ENCODE results near the gene IGLON5.

Gene IGLON5

DNA sequence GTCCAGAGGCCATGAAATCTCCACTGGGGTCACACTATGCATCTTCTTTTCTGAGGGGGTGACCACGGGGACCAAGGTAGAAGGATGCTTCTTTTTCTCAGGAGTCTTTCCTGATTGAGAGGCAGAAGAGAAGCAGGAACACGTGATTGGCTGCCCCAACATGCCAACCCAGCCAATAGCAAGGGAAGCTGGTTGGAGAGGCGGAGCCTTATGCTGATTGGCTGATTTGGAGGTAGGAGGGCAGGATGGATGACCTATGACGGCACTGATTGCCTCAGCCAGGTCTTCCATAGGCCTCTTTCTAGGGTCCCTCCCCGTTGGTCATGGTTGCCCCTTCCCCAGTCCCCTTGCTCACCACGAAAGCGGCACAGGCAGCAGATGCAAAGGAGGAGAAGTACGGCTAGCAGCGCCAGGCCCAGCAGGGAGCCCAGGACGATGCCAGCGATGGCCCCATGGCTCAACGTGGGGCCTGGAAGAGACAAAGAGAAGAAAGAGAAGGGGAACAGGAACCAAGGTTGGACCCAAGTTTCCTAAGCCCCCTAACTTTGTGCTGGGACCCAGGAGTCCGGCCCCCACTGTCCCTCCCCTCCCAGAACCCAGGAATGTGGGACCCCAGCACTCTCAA lies 22.5 kb downstream of the IGLON5 start:
- Histone ChIP-seq H3K4me3 (ENCODE audit: insufficient read depth, low read length, poor library complexity, severe bottlenecking) (no peak overlapping the region), H3K36me3 (ENCODE audit: low read length) (no peaks in the 10 kb centered on the region), H3K9me3 (ENCODE audit: insufficient read depth, low read length) (no peaks in the 10 kb centered on the region), H3K27me3 (ENCODE audit: low read length) (no peaks in the 10 kb centered on the region), H3K79me2 (ENCODE audit: insufficient read depth, low read length) (no peaks in the 10 kb centered on the region), H4K20me1 (ENCODE audit: low read depth, low read length) (no peaks in the 10 kb centered on the region), H3K9ac (ENCODE audit: low read length) (no peak overlapping the region), H3K9me2 (replicated peaks; ENCODE audit: insufficient read depth, low read length) (no peaks in the 10 kb centered on the region), H3K4me2 (ENCODE audit: low read depth, low read length, poor library complexity, severe bottlenecking) (no peak overlapping the region), H3F3A (ENCODE audit: insufficient read depth) (no peaks in the 10 kb centered on the region), H2AFZ (ENCODE audit: low read depth, low read length, severe bottlenecking) (no peak overlapping the region), H3K27ac (ENCODE audit: low read depth, low read length) (no peak overlapping the region)
- TF ChIP-seq, protein P1, sequence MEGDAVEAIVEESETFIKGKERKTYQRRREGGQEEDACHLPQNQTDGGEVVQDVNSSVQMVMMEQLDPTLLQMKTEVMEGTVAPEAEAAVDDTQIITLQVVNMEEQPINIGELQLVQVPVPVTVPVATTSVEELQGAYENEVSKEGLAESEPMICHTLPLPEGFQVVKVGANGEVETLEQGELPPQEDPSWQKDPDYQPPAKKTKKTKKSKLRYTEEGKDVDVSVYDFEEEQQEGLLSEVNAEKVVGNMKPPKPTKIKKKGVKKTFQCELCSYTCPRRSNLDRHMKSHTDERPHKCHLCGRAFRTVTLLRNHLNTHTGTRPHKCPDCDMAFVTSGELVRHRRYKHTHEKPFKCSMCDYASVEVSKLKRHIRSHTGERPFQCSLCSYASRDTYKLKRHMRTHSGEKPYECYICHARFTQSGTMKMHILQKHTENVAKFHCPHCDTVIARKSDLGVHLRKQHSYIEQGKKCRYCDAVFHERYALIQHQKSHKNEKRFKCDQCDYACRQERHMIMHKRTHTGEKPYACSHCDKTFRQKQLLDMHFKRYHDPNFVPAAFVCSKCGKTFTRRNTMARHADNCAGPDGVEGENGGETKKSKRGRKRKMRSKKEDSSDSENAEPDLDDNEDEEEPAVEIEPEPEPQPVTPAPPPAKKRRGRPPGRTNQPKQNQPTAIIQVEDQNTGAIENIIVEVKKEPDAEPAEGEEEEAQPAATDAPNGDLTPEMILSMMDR (IDR thresholded peaks at IDR 0.05; ENCODE audit: insufficient read depth, low read length, poor library complexity, severe bottlenecking) = no peak
- TF ChIP-seq EZH2phosphoT487 (conservative IDR thresholded peaks at IDR 0.05; ENCODE audit: low read length) = no peak

DNA sequence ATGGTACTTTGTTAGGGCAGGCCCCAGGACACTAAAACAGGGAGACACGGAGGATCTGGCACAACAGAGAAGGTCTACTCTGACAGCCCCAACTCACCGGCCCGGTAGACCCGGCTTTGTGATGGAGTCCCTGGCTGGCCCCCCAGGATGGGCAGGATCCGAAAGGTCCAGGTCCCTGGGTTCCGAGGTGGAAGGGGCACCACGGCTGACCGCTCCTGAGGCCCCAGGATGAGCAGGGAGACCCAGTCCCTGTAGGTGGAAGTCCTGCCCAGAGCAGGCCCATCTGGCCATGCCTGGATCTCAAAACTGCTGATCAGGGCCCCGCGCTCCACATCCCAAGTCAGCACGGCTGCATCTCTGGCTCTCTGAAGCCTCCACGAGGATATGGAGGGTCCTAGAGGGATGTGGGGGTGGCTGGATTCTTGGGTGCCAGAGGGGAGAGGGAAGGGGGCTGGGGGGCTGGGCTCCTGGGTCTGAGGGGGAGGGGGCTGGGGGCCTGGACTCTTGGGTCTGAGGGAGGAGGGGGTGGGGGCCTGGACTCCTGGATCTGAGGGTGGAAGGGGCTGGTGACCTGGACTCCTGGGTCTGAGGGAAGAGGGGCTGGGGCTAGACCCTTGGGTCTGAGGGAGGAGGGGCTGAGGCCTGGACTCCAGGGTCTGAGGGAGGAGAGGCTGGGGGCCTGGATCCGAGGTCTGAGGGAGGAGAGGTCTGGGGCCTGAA lies 25.9 kb downstream of the IGLON5 start:
- Histone ChIP-seq H3K27ac (ENCODE audit: low read depth, low read length) (no peak overlapping the region), H3K79me2 (ENCODE audit: insufficient read depth, low read length) (no peaks in the 10 kb centered on the region), H2AFZ (ENCODE audit: low read depth, low read length, severe bottlenecking) (no peak overlapping the region), H3K4me2 (ENCODE audit: low read depth, low read length, poor library complexity, severe bottlenecking) (no peak overlapping the region), H4K20me1 (ENCODE audit: low read depth, low read length) (no peaks in the 10 kb centered on the region), H3K9me2 (replicated peaks; ENCODE audit: insufficient read depth, low read length) (no peaks in the 10 kb centered on the region), H3K4me3 (ENCODE audit: insufficient read depth, low read length, poor library complexity, severe bottlenecking) (no peak overlapping the region), H3F3A (ENCODE audit: insufficient read depth) (no peaks in the 10 kb centered on the region), H3K9me3 (ENCODE audit: insufficient read depth, low read length) (no peaks in the 10 kb centered on the region), H3K27me3 (ENCODE audit: low read length) (no peaks in the 10 kb centered on the region), H3K36me3 (ENCODE audit: low read length) (no peaks in the 10 kb centered on the region), H3K9ac (ENCODE audit: low read length) (no peak overlapping the region)
- TF ChIP-seq, protein P1 (IDR thresholded peaks at IDR 0.05; ENCODE audit: insufficient read depth, low read length, poor library complexity, severe bottlenecking) = no peak
- no peak for TF ChIP-seq EZH2phosphoT487 (conservative IDR thresholded peaks at IDR 0.05; ENCODE audit: low read length)

DNA sequence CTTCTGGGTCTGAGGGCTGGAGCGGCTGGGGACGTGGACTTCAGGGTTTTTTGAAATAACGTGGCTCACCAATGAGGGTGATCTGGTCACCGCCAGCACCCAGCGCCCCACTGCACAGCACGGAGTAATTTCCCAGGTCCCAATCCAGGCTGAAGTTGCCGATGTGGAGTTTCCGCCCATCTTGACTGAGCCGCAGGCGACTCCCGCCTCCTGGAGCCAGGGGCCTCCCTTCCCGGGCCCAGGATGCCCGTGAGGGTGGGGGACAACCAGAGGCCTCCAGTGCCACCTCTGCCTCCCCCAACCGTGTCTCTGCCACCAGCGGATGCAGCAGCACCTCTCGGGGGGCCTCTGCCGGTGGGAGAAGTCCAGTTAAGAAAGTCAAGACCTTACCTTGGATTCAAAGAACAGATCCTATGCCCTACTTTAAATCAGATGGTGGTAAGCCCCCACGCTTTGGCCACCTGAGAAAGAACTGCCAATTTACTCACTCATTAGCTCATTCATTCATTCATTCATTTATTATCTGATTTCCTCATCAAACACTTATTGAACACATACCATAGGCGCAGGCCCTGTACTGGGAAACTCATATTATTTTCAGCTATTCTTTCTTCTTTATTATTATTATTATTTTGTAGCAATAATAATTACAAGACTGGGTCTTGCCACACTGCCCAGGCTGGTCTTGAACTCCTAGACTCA lies 26.6 kb downstream of the IGLON5 start:
- Histone ChIP-seq H3K79me2 (ENCODE audit: insufficient read depth, low read length) (no peaks in the 10 kb centered on the region), H3K36me3 (ENCODE audit: low read length) (no peaks in the 10 kb centered on the region), H3K9ac (ENCODE audit: low read length) (peak overlapping the region; percentile 51), H3K27me3 (ENCODE audit: low read length) (no peaks in the 10 kb centered on the region), H3K4me3 (ENCODE audit: insufficient read depth, low read length, poor library complexity, severe bottlenecking) (peak overlapping the region; percentile 63), H3K4me2 (ENCODE audit: low read depth, low read length, poor library complexity, severe bottlenecking) (peak overlapping the region; percentile 92), H3K9me3 (ENCODE audit: insufficient read depth, low read length) (no peaks in the 10 kb centered on the region), H2AFZ (ENCODE audit: low read depth, low read length, severe bottlenecking) (peak overlapping the region; percentile 88), H3K27ac (ENCODE audit: low read depth, low read length) (no peak overlapping the region), H3F3A (ENCODE audit: insufficient read depth) (no peaks in the 10 kb centered on the region), H4K20me1 (ENCODE audit: low read depth, low read length) (no peaks in the 10 kb centered on the region), H3K9me2 (replicated peaks; ENCODE audit: insufficient read depth, low read length) (no peaks in the 10 kb centered on the region)
- TF ChIP-seq, protein P1 (IDR thresholded peaks at IDR 0.05; ENCODE audit: insufficient read depth, low read length, poor library complexity, severe bottlenecking) = no peak
- TF ChIP-seq EZH2phosphoT487 (conservative IDR thresholded peaks at IDR 0.05; ENCODE audit: low read length) = no peak

Data from SU-DHL-6 (cell line).